Adrenal gland (tissue), 5 donors: ENCODE results near the gene PRRT2.

Source experiments
- POLR2A ChIP-seq, 2 donors: fragments of 450-650 bp; IDR thresholded peaks; one replicate each; pipeline ENCODE4 v1.6.1; 2017; ENCODE audit warnings: antibody characterized with exemption in 2 of 2, mild to moderate bottlenecking in 2 of 2, moderate library complexity in 1 of 2
- TF ChIP-seq, protein P1 (sequence below), 6 experiments: fragments of 450-650 bp in 4 of 6; fragments of 200-600 bp in 2 of 6; sonication (generic) in 1 of 6; IDR thresholded peaks; 1 replicate in 5 of 6; 2 replicates in 1 of 6; pipeline versions ENCODE4 v1.5.1 to v1.8.0; 2016 to 2021; ENCODE audit warnings: antibody characterized with exemption in 6 of 6, mild to moderate bottlenecking in 2 of 6, moderate library complexity in 1 of 6
- donor health status: DM: no; HTN: no; CAD: no.

DNA sequence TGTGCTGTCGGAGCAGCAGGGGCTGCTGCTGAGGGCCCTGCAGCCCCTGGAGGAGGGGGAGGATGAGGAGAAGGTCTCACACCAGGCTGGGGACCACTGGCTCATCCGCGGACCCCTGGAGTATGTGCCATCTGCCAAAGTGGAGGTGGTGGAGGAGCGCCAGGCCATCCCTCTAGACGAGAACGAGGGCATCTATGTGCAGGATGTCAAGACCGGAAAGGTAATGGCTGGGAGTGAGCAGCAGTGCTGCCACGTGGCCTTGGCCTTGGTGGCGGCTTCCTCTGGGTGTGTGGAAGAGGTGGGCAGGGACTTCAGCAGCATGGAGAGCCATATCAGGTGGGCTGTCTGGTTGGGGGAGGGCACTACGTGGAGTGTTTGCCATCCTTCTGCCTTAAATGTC, 28.2 kb downstream of the PRRT2 start:
- TF ChIP-seq, protein P1, sequence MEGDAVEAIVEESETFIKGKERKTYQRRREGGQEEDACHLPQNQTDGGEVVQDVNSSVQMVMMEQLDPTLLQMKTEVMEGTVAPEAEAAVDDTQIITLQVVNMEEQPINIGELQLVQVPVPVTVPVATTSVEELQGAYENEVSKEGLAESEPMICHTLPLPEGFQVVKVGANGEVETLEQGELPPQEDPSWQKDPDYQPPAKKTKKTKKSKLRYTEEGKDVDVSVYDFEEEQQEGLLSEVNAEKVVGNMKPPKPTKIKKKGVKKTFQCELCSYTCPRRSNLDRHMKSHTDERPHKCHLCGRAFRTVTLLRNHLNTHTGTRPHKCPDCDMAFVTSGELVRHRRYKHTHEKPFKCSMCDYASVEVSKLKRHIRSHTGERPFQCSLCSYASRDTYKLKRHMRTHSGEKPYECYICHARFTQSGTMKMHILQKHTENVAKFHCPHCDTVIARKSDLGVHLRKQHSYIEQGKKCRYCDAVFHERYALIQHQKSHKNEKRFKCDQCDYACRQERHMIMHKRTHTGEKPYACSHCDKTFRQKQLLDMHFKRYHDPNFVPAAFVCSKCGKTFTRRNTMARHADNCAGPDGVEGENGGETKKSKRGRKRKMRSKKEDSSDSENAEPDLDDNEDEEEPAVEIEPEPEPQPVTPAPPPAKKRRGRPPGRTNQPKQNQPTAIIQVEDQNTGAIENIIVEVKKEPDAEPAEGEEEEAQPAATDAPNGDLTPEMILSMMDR (IDR thresholded peaks at IDR 0.05): no peak
- TF ChIP-seq POLR2A (IDR thresholded peaks at IDR 0.05): no peak
